Measurements from ENCODE around the gene CENPP.

Gene CENPP

DNA sequence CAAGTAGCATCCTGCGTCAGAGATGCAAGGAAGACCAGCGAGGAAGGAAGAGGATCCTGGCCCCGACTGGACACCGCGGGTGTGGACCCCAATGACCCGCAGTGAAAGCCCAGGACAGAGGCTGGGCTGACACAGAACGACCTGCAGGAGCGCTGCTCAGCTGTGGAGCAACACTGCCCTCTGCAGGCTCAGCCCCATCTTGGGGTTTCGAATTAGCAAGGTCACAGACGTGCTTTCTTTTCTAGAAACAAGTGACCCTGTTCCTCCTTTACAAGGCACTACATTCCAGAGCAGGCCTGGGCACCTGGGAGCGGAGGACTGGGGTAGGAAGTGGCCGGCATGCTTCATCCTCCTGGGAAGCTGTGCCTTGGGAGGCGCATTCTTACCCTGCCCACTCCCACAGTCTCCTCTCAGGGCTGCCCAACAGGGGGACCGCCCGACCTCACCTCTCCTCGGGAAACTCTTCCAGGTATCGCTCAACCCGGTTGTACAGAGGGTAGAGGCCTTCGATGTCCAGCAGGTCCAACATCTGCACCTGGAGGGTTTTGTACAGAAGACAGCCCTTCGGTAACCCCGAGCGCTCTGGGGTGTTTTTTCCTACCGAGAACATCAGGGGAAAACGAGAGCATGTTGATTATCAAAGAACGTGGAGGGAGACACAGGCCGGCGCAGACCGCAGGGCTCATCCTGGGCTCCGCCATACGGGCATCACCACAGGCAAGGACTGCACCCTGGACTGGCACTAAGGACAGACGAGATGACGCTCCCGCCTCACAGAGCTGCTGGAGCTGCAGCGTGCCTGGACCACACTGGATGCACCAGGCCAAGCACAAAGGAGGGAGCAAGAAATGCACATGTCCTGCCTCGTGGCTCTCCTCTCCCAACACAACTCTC lies 309.2 kb downstream of the CENPP start:
- no peaks in the 10 kb centered on the region for H3K4me1 Mint-ChIP-seq
- no peaks in the 10 kb centered on the region for H3K9me3 Mint-ChIP-seq
- H3K36me3 Mint-ChIP-seq, result peaks cover 17% of the 10 kb centered on the region
- H3K27me3 Mint-ChIP-seq, result no peaks in the 10 kb centered on the region
- H3K27ac Mint-ChIP-seq, result no peak overlapping the region
- H3K4me3 Mint-ChIP-seq, result no peak overlapping the region

DNA sequence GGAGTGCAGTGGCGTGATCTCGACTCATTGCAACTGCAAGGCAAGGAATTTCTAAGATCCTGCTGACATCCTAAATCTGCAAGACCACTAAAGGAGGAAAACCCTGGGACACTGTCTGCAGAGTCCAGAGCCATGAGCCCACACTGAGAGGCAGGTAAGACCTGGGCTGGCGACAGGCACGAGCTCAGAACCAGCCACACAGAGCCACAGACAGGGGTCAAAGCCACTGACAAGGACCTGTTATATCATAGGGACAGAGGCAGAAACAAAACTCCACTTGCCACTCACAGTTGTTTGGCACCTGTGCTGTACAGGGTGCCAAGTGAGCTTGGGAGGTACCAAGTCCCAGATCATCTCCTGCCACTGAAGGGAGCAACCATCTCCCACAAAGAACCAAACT lies 310.0 kb downstream of the CENPP start:
- H3K27me3 Mint-ChIP-seq, result no peaks in the 10 kb centered on the region
- H3K36me3 Mint-ChIP-seq, result peaks cover 17% of the 10 kb centered on the region
- no peaks in the 10 kb centered on the region for H3K9me3 Mint-ChIP-seq
- H3K27ac Mint-ChIP-seq, result no peak overlapping the region
- H3K4me1 Mint-ChIP-seq, result no peaks in the 10 kb centered on the region
- H3K4me3 Mint-ChIP-seq, result no peak overlapping the region

DNA sequence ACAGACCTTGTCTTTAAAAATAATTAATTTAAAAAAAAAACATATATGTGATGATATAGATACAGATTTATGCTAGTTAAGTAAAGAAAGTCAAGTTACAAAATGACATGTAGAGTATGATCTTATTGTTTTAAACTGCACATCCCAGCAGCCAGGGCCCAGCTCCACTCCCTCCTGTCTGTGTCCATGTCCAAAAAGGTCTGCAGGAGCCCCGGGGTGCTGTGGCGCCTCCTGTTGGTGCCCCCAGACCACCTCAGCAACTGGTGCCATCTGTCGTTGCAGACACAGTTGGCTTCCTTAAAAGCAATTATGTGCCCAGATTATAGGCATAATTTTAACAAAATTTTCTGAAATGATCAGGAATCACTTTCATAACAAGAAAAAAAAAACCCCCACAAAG lies 310.9 kb downstream of the CENPP start:
- Mint-ChIP-seq H3K4me1 (no peaks in the 10 kb centered on the region), H3K36me3 (peaks cover 19% of the 10 kb centered on the region), H3K27ac (no peak overlapping the region), H3K4me3 (no peak overlapping the region), H3K9me3 (no peaks in the 10 kb centered on the region), H3K27me3 (no peaks in the 10 kb centered on the region)

DNA sequence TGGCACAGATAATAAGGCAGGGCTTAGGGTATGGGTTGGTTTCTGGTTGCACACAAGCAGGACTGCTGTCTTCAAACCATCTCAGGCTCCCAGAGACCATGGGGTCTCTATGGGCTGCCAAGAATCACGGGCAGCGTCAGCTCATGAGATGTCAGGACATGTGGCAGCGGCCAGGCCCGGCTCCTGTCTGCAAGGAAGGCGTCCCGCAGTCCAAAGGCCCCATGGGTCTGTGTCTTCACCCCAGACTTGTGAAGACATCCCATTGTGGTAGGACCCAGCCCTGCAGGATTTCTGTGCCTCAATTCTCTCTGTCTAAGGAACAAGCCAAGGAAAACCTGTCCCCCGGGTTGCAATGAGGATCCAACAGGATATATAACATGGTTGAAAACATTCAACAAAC lies 311.6 kb downstream of the CENPP start:
- no peak overlapping the region for H3K4me3 Mint-ChIP-seq
- peak overlapping the region; percentile 46 for H3K27ac Mint-ChIP-seq
- peaks cover 15% of the 10 kb centered on the region for H3K36me3 Mint-ChIP-seq
- no peaks in the 10 kb centered on the region for H3K4me1 Mint-ChIP-seq
- H3K9me3 Mint-ChIP-seq, result no peaks in the 10 kb centered on the region
- no peaks in the 10 kb centered on the region for H3K27me3 Mint-ChIP-seq

DNA sequence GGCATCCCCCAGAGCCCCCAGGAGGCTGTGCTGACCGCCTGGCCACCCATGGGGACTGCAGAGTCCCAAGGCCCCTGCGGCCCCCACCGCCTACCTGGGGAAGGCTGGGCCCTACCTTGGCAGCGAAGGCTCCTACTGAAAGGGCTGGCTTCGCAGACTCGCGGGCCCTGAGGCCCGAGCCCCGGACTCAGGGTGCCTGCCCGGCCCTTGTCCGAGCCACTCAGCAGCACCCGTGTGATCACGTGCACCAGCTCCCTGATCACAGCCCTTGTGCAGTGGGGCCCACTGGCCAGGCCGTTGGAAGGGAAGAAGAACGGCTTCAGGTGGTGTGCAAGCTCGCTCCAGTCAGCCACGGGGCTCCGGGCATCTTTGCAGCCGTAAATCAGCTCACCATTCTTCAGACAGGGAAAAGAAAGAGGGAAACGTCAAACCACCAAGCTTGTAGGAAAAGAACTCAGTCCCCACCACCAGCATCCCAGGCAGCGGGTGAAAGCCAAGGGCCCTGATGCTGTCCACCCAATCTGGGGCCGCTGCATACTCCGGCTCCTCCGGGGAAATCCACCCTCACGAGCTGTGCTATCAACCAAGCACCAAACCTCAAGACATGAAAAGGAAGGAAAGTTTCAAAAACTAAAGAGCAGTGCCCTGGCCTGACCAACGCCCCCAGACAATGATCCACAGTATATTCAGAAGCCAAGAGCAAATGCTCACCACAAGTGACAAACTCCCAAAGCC lies 312.3 kb downstream of the CENPP start:
- Mint-ChIP-seq H3K9me3 (no peaks in the 10 kb centered on the region), H3K27me3 (no peaks in the 10 kb centered on the region), H3K36me3 (peaks cover 15% of the 10 kb centered on the region), H3K4me3 (no peak overlapping the region), H3K4me1 (no peaks in the 10 kb centered on the region), H3K27ac (no peak overlapping the region)

DNA sequence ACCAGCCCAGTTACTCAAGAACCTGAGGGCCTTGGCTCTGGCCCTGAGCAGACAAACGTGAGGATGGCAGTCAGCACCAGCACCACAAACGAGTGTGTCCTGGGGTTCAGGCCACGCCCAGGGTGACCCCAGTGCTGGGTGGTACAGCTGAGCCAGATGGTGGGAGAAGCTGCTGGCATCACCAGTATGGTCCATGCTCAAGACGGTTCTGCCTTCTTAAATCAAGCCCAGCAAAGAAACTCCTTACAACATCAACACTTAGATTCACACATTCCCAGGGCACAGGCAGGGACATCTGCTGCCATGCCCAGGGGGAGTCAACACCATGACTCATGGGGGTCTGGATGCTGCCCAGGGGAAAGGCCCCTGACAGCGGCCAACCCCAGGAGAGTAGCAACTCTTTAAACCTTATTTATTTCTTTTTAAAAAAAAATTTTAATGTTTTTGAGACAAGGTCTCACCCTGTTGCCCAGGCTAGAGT lies 312.9 kb downstream of the CENPP start:
- Mint-ChIP-seq H3K27me3 (no peaks in the 10 kb centered on the region), H3K4me1 (no peaks in the 10 kb centered on the region), H3K27ac (no peak overlapping the region), H3K36me3 (peaks cover 15% of the 10 kb centered on the region), H3K9me3 (no peaks in the 10 kb centered on the region), H3K4me3 (no peak overlapping the region)

DNA sequence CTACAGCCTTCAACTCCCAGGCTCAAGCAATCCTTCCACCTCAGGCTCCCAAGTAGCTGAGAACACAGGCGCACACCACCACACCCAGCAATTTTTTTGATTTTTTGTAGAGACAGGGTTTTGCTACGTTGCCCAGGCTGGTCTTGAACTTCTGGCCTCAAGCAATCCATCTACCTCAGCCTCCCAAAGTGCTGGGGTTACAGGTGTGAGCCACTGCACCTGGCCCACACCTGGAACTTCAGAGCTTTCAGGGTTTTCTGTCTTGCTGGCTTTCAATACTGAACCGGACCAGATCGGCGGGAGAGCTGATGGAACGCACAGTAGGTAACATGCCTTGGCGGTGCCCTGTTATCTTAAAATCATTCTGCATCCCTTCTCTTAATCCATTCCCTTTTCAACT lies 313.4 kb downstream of the CENPP start:
- Mint-ChIP-seq H3K9me3 (no peaks in the 10 kb centered on the region), H3K27ac (no peak overlapping the region), H3K4me3 (no peak overlapping the region), H3K36me3 (peaks cover 18% of the 10 kb centered on the region), H3K4me1 (no peaks in the 10 kb centered on the region), H3K27me3 (no peaks in the 10 kb centered on the region)

DNA sequence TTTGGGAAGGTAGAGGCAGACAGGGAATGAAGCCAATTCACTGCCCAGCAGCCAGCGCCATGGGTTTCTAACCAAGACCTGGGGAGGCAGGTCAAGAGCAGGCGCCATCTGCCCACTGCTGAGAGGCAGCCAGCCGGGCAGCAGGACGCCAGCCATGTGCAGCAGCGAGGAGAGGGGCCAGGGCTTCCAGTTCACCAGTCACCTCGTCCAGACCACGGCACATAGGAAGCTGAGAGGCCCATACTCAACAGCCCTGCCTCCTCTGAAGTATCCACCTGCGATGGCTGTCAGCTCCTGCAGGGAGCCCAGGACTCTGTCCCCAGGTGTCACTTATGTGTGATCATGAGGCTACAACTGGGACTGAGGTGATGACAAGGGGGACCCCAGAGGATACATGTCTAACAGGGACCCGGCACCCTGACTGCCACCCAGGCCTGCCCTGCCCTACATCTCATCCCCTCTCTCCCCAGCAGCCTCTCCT lies 314.1 kb downstream of the CENPP start:
- Mint-ChIP-seq H3K36me3 (peaks cover 17% of the 10 kb centered on the region), H3K9me3 (no peaks in the 10 kb centered on the region)

DNA sequence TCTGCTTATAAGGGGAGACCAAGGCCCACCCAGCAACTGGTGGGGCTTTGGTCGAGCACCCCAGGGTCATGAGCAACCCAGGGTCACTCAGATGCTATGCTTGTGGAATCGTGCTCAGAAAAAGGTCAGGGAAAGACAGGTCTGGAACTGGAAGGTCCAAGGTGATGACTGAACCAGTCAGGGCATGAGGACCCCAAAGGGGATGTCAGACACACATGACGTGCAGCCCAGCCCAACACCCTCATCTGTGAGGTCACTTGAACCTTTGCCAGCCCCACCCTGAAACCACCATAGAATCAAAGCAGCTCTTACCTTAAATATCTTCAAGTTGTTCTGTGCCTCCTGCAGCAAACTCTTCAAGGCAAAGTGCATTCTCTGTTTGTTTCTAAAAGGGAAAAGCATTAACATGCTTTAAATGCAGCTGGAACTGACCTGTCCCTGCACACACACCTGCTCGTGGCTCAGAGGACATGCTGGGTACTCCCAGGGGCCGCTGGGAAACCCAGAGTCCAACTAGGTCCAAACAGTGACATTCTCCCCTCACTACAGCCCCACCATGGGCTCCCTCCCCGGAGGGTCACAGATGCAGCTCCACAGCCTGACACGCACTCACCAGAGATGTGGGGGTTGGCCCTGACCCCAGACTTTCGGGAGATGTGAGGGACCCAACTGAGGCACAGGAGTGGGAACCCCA lies 314.8 kb downstream of the CENPP start:
- Mint-ChIP-seq H3K27me3 (no peaks in the 10 kb centered on the region), H3K9me3 (no peaks in the 10 kb centered on the region), H3K27ac (no peak overlapping the region), H3K4me3 (no peak overlapping the region), H3K4me1 (no peaks in the 10 kb centered on the region), H3K36me3 (peaks cover 24% of the 10 kb centered on the region)

More for the DNA sequence above, 314.1 kb downstream of the CENPP start:
- Mint-ChIP-seq H3K4me3 (no peak overlapping the region), H3K27me3 (no peaks in the 10 kb centered on the region), H3K27ac (no peak overlapping the region), H3K4me1 (no peaks in the 10 kb centered on the region)

DNA sequence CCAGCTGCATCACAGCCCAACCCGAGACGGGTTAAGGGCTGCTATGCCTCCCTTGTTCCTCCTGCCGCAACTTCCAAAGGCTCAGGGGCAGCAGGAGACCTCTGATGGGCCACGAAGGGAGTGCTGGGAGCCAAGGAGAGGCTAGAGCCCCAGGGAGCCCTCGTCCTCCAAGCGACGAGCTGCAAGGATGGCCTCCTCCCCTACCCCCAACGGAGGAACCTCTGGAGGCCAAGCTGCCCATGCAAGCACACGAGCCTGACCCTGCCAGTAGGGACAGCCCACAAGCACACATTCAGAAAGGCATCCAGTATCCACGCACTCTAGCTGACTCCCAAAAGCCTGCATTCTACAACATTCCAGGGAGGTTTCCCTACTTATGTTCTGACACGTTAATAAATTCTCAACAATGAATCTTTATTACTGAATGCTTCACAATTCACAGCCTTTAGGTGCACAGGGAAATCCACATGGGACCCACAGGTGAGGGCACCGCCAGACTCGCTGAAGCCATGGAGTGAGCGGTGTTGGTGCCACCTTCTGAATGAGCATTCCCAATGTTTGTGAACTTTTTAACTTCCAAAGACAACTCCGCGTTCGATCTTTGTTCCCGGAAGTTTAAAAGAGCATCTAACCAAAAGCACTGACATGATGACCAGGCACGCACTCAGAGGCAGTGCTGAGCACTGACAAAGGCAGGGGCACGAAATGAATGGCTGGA lies 315.5 kb downstream of the CENPP start:
- H3K36me3 Mint-ChIP-seq, result peaks cover 30% of the 10 kb centered on the region
- peaks cover 7% of the 10 kb centered on the region for H3K9me3 Mint-ChIP-seq
- H3K4me3 Mint-ChIP-seq, result no peak overlapping the region
- H3K4me1 Mint-ChIP-seq, result no peaks in the 10 kb centered on the region
- no peak overlapping the region for H3K27ac Mint-ChIP-seq
- no peaks in the 10 kb centered on the region for H3K27me3 Mint-ChIP-seq

DNA sequence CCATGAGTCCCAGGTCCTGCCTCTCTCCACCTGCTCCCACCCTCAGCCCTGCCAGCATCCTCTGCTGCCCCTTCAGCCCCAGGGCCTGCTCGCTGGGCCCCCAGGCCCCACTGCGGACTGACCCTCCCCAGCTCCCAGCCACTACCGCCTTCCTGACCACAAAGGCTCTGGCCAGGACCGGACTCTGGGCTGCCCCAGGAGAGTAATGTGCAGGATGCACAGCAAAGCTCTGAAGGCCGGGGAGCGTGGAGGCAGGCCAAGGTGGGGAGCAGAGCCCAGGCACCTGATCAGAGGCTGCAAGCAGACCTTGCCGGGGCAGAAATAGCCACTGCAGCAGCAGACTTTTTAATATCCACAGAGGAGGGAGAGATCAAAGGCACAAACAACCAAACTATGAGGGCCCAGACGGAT lies 316.3 kb downstream of the CENPP start:
- Mint-ChIP-seq H3K36me3 (peaks cover 34% of the 10 kb centered on the region), H3K4me3 (no peak overlapping the region), H3K27me3 (no peaks in the 10 kb centered on the region), H3K9me3 (peaks cover 8% of the 10 kb centered on the region), H3K4me1 (no peaks in the 10 kb centered on the region), H3K27ac (no peak overlapping the region)

DNA sequence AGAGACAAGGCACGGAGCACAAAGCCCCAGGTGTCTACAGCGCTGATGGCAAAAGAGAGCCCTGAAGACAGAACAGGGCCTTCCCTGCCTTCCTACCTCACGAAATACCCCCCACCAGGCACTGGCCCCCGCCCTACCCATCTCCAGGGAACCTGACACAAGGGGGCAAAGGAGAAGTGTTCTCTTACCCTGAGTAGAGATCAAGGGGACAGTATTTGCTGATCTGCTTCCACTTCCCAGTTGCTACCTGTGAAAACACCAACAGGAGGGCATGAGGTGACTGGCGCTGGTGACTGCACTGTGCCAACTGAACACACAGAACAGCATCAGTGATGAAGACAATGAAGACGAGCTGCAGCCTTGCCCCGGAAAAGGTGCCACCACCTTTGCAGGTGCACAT lies 316.8 kb downstream of the CENPP start:
- Mint-ChIP-seq H3K4me1 (no peaks in the 10 kb centered on the region), H3K9me3 (peaks cover 8% of the 10 kb centered on the region), H3K4me3 (no peak overlapping the region), H3K27me3 (no peaks in the 10 kb centered on the region), H3K36me3 (peaks cover 40% of the 10 kb centered on the region), H3K27ac (no peak overlapping the region)

DNA sequence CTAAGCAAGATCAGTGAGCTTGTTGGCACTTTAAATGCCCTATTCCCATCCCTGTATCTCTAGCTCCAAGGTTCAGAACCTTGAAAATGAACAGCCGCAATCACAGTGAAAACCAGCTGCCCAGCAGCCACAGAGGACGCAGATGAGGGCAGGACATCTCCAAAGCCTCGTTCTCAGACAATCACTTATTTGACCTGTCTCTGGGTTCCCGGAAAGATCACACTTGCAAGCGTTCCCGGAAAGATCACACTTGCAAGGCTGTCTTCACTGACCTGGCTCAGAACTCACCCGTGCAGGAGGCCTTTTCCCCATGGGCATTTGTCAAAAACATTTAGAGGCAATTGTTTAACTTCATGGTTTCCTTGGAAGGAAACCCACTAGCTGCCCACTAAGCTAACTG lies 318.5 kb downstream of the CENPP start:
- Mint-ChIP-seq H3K9me3 (peaks cover 8% of the 10 kb centered on the region), H3K27me3 (no peaks in the 10 kb centered on the region), H3K4me1 (no peaks in the 10 kb centered on the region), H3K27ac (peak overlapping the region; percentile 30), H3K36me3 (peaks cover 44% of the 10 kb centered on the region), H3K4me3 (no peak overlapping the region)

DNA sequence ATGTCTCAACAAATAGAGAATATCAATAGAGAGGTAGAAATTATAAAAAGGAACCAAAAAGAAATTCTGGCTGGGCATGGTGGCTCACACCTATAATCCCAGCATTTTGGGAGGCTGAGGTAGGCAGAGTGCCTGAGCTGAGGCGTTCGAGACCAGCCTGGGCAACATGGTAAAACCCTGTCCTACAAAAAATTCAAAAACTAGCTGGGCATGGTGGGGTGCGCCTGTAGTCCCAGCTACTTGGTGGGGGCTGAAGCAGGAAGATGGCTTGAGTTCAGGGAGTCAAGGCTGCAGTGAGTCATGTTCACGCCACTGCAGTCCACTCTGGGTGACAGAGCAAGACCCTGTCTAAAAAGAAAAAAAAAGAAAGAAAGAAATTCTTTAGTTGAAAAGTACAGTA lies 319.3 kb downstream of the CENPP start:
- Mint-ChIP-seq H3K36me3 (peaks cover 44% of the 10 kb centered on the region), H3K4me3 (no peak overlapping the region), H3K4me1 (no peaks in the 10 kb centered on the region)

More for the DNA sequence above, 319.3 kb downstream of the CENPP start:
- H3K27ac Mint-ChIP-seq, result no peak overlapping the region
- peaks cover 8% of the 10 kb centered on the region for H3K9me3 Mint-ChIP-seq
- H3K27me3 Mint-ChIP-seq, result no peaks in the 10 kb centered on the region

Measured in activated naive CD4-positive, alpha-beta T cell treated with anti-CD3 and anti-CD28 coated beads, Interleukin-2, amount 50 U/mL, for 24 hours (primary cell).